Renal cortex interstitium (tissue), 11 donors: ENCODE results near the gene COQ3. TPM values are rescaled to one million over a fixed set of nuclear protein-coding genes. Genes with fewer than 3 reads are reported as not detected.
"Not testable (repeated sequence)": the region's sequence is repeated elsewhere in the genome, so short reads cannot be mapped to it uniquely, and the experiment has no call there.

Experiments
- DNase-seq, 11 donors: peaks; one replicate each; pipeline ENCODE4 v3.0.0-alpha.2; 2013; ENCODE audit warnings: low read depth in 9 of 11, low spot score in 4 of 11; ENCODE audit errors: extremely low read depth in 1 of 11
- polyA plus RNA-seq, 3 donors: library from polyadenylated mRNA; unstranded; fragments of 120-200 nt; gene quantifications; one replicate each; pipeline ENCODE4 v1.2.1, GENCODE V29; 2013; ENCODE audit not compliant: insufficient read length in 3 of 3

Gene COQ3
- polyA plus RNA-seq, 3 donors = 10.5 to 14.4 (median 12.1) TPM

DNA sequence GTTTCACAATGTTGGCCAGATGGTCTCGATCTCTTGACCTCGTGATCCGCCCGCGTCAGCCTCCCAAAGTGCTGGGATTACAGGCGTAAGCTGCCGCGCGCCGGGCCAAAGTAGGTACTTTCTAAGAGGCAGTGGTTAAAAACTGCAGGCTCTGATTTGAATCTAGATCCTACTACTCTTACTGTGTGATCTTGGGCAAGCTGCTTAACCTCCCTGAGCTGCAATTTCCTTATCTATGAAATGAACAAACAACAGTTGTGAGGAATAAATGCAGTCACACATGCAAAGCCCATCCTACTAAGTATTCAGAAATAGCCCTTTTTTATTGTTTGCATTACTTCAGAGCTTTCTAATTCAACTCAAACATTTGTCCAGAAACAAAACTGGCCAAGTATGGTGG lies 47.4 kb downstream of the COQ3 start:
- no peak for DNase-seq

- DNase-seq = no peak
Observed at GRCh38 chr6:99345164-99345563, 48.8 kb downstream of the COQ3 start.

DNA sequence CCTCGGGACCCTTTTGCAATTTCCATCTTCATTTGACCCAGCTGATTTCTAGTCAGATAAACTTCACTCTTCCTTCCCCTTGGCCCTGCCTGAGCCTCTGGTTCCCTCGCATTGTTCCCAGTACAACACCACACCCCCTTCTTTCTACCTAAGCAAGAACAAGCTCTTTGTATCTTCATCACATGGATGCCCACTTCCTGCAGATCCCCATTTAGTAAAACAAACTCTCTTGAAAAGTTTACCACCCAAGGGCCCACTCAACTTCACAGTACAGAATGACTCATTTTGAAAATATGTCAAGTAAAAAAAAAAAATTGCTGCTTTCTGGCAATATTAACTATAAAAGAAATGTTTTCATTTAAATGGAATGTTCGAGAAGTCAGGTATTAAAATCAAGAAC lies 49.7 kb downstream of the COQ3 start:
- no peak for DNase-seq

- no peak for DNase-seq
Observed at GRCh38 chr6:99341862-99342455, 52.0 kb downstream of the COQ3 start.

GRCh38 chr6:99338188-99338587 lies 55.8 kb downstream of the COQ3 start:
- DNase-seq = no peak

GRCh38 chr6:99335298-99335697 lies 58.7 kb downstream of the COQ3 start:
- not testable (repeated sequence) for DNase-seq

GRCh38 chr6:99334526-99335127 lies 59.4 kb downstream of the COQ3 start:
- DNase-seq = peak in 2 of 11 donors; percentile 9 to 14

DNA sequence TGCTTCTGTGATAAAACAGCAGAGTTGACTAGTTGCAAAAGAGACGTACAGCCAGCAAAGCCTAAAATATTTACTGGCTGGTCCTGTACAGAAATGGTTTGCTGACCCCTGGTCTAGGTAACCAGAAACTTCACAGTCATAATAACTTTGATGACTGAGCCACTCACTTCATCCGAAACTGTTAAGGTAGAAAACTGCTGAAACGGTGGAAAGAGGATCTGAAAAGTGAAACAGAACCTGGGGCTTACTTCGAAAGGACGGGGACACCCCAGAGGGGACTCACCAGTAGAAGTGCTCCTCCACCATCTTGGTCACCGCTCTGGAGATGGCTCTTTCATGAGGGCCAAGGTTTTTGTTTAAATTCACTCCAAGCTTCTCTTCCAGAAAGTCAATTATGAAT lies 60.9 kb downstream of the COQ3 start:
- no peak for DNase-seq

DNA sequence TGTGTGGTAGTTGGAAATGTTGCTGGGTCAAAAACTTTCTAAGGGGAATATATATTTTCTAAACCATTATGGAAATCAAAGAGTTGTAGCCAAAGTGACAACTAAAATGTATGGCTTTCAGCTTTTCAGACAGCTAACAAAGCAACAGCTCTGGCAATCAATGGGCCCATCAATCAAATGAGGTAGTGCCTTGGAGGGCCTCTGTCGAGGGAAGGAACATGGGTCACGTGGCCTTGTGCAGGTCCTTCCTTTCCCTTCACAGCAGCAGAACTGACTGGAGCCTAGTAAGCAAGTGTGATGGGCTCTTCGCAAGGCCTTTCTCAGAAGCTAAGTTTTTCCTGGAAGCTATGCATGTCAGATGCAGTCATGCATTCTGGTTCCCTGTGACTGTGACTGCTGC lies 62.5 kb downstream of the COQ3 start:
- DNase-seq = no peak

- DNase-seq = peak in 3 of 11 donors; percentile 13 to 27 (median 23)
Observed at GRCh38 chr6:99330159-99330558, 63.8 kb downstream of the COQ3 start.

DNA sequence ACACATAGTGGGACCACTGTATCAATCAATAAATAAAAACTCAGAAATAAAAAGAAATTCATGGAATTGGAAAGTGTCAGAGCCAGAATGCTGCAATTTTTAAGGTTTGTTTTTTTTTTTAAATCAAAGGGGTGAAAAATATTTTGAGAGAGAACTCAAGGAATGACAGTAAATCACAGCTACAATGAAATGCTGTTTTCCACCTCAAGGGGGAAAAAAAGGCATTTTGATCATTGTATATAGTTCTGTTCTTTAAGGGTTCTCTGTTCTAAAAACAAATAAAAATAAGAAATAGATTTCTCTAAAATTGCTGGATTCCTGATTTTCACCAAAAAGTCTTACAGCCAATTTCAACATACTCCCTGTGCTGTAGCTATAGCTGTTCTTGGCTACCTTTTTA lies 69.0 kb downstream of the COQ3 start:
- no peak for DNase-seq

Other genes starting within 250 kb of the COQ3 start
- 1 to 10 TPM; 4.3 to 5.1 (median 5.1) TPM for gene FAXC, start 44.5 kb downstream of the COQ3 start, polyA plus RNA-seq
- gene PNISR, start 31.1 kb upstream of the COQ3 start, polyA plus RNA-seq = 100 to 1,000 TPM; 272 to 468 (median 329) TPM
- 10 to 100 TPM in 2 of 3 donors, 1 to 10 TPM in 1; 9.4 to 13.6 (median 11.7) TPM for gene USP45, start 121.2 kb upstream of the COQ3 start, polyA plus RNA-seq
- gene CCNC, start 174.5 kb upstream of the COQ3 start, polyA plus RNA-seq = 10 to 100 TPM; 68.9 to 96.2 (median 85.9) TPM
- gene PRDM13, start 212.6 kb upstream of the COQ3 start, polyA plus RNA-seq = not detected